Measurements from ENCODE around the gene RNF11. TPM values are rescaled to one million over a fixed set of nuclear protein-coding genes. Genes with fewer than 3 reads are reported as not detected.

RNF11 gene
- total RNA-seq, 4 donors from 2014 or later = 70.6 to 110 (median 82.8) TPM

GRCh38 chr1:51299185-51299885, 63.3 kb downstream of the RNF11 start:
- intact Hi-C loops (cut with DNase I) = no loop called here
- H3K4me3 ChIP-seq = no peak overlapping the region
- H3K4me1 ChIP-seq = peaks cover 0 to 28% (median 4%) of the 10 kb centered on the region in 3 donors
- no peak overlapping the region for H3K27ac ChIP-seq
- no peaks in the 10 kb centered on the region for H3K9me3 ChIP-seq
- DNase-seq = no peak
- no peaks in the 10 kb centered on the region for H3K27me3 ChIP-seq
- TF ChIP-seq POLR2A (IDR thresholded peaks at IDR 0.05) = no peak
- no peak for TF ChIP-seq CTCF (IDR thresholded peaks at IDR 0.05)
- H3K36me3 ChIP-seq = no peaks in the 10 kb centered on the region
- WGBS, 2 donors = 90 to 100% methylated on average over 4 to 5 of the region's 11 CpGs

- Histone ChIP-seq H3K4me3 (no peak overlapping the region), H3K36me3 (no peaks in the 10 kb centered on the region), H3K4me1 (peaks cover 0 to 28% (median 4%) of the 10 kb centered on the region in 3 donors), H3K27ac (no peak overlapping the region), H3K27me3 (no peaks in the 10 kb centered on the region), H3K9me3 (no peaks in the 10 kb centered on the region)
- TF ChIP-seq CTCF (IDR thresholded peaks at IDR 0.05) = no peak
- no peak for TF ChIP-seq POLR2A (IDR thresholded peaks at IDR 0.05)
- 58 to 64% methylated on average over 2 to 4 of the region's 6 CpGs for WGBS, 2 donors
- intact Hi-C loops (cut with DNase I) = no loop called here
- no peak for DNase-seq
Measured at GRCh38 chr1:51299981-51300670, 64.1 kb downstream of the RNF11 start.

- no peak overlapping the region for H3K27ac ChIP-seq
- H3K4me1 ChIP-seq = peaks cover 0 to 28% (median 4%) of the 10 kb centered on the region in 3 donors
- no peak for DNase-seq
- 79 to 85% methylated on average over 4 to 9 of the region's 10 CpGs for WGBS, 2 donors
- H3K9me3 ChIP-seq = no peaks in the 10 kb centered on the region
- no peak overlapping the region for H3K4me3 ChIP-seq
- no peak for TF ChIP-seq CTCF (IDR thresholded peaks at IDR 0.05)
- TF ChIP-seq POLR2A (IDR thresholded peaks at IDR 0.05) = no peak
- intact Hi-C loops (cut with DNase I) = no loop called here
- no peaks in the 10 kb centered on the region for H3K27me3 ChIP-seq
- peaks cover 0 to 3% (median 0%) of the 10 kb centered on the region in 3 donors for H3K36me3 ChIP-seq
Measured at GRCh38 chr1:51301152-51301843, 65.2 kb downstream of the RNF11 start.

- DNase-seq = no peak
- intact Hi-C loops (cut with DNase I) = no loop called here
- no peak overlapping the region for H3K27ac ChIP-seq
- H3K36me3 ChIP-seq = peaks cover 0 to 4% (median 0%) of the 10 kb centered on the region in 3 donors
- H3K4me3 ChIP-seq = no peak overlapping the region
- no peaks in the 10 kb centered on the region for H3K27me3 ChIP-seq
- WGBS, 2 donors = 48 to 57% methylated on average over 3 of the region's 3 CpGs
- peaks cover 0 to 23% (median 4%) of the 10 kb centered on the region in 3 donors for H3K4me1 ChIP-seq
- no peaks in the 10 kb centered on the region for H3K9me3 ChIP-seq
- no peak for TF ChIP-seq POLR2A (IDR thresholded peaks at IDR 0.05)
- TF ChIP-seq CTCF (IDR thresholded peaks at IDR 0.05) = no peak
Measured at GRCh38 chr1:51301844-51302162, 65.7 kb downstream of the RNF11 start.

GRCh38 chr1:51302270-51302669, 66.2 kb downstream of the RNF11 start:
- Histone ChIP-seq H3K9me3 (no peaks in the 10 kb centered on the region), H3K27ac (no peak overlapping the region), H3K27me3 (no peaks in the 10 kb centered on the region), H3K4me3 (no peak overlapping the region), H3K36me3 (peaks cover 0 to 4% (median 0%) of the 10 kb centered on the region in 3 donors), H3K4me1 (peaks cover 0 to 18% (median under 1%) of the 10 kb centered on the region in 3 donors)
- intact Hi-C loops (cut with DNase I) = no loop called here
- WGBS, 2 donors = 91% methylated on average over 7 of the region's 10 CpGs; no CpG with 5 or more reads in 1 of the 2 donors
- no peak for DNase-seq
- TF ChIP-seq CTCF (IDR thresholded peaks at IDR 0.05) = no peak
- TF ChIP-seq POLR2A (IDR thresholded peaks at IDR 0.05) = no peak

All from esophagus squamous epithelium (tissue), 5 donors.